Measurements from ENCODE around the gene DSC2. TPM values are rescaled to one million over a fixed set of nuclear protein-coding genes. Genes with fewer than 3 reads are reported as not detected.

The DSC2 gene
- total RNA-seq, 1 experiment from 2014 or later, result 33.4 TPM

- Histone ChIP-seq H3K27ac (ENCODE audit: low read depth, low read length) (no peak overlapping the region), H3K4me3 (replicated peaks in 1 of 2; ENCODE audit: low read depth in 1 of 2, low read length in 2 of 2) (no peak overlapping the region), H3K9me2 (ENCODE audit: insufficient read depth) (no peaks in the 10 kb centered on the region), H2AFZ (ENCODE audit: low read depth, low read length, poor library complexity, severe bottlenecking) (no peak overlapping the region), H3K36me3 (ENCODE audit: control insufficient read depth in 1 of 2, insufficient read depth in 2 of 2, low read length in 2 of 2) (peaks cover 17 to 30% of the 10 kb centered on the region in 2 experiments), H4K20me1 (ENCODE audit: insufficient read depth) (no peaks in the 10 kb centered on the region), H3K79me2 (ENCODE audit: insufficient read depth, low read length) (no peaks in the 10 kb centered on the region), H3K4me2 (ENCODE audit: low read length) (no peak overlapping the region), H3K4me1 (ENCODE audit: control insufficient read depth in 1 of 2, insufficient read depth in 2 of 2, low read length in 2 of 2) (no peaks in the 10 kb centered on the region), H3K9me3 (ENCODE audit: control insufficient read depth in 1 of 2, insufficient read depth in 1 of 2, low read depth in 1 of 2, low read length in 2 of 2) (no peaks in the 10 kb centered on the region), H3K27me3 (ENCODE audit: insufficient read depth, low read length) (no peaks in the 10 kb centered on the region), H3K9ac (ENCODE audit: low read length) (no peak overlapping the region)
- CTCF ChIA-PET, result no interaction called here
- TF ChIP-seq ZBTB33 (IDR thresholded peaks at IDR 0.05; ENCODE audit: extremely low read depth, insufficient replicate concordance, low read length) (no peak), CEBPB (IDR thresholded peaks at IDR 0.05; ENCODE audit: low read depth) (no peak), ELF1 (IDR thresholded peaks at IDR 0.05; ENCODE audit: borderline replicate concordance, low read depth) (no peak), RAD21 (IDR thresholded peaks at IDR 0.05; ENCODE audit: low read depth) (no peak), ZFX (IDR thresholded peaks at IDR 0.05) (no peak), MAX (IDR thresholded peaks at IDR 0.05) (no peak), YY1 (IDR thresholded peaks at IDR 0.05; ENCODE audit: extremely low read depth, insufficient replicate concordance, low read depth, low read length) (no peak), POLR2A (IDR thresholded peaks at IDR 0.05; ENCODE audit: borderline replicate concordance, extremely low read depth, insufficient read depth, insufficient read length) (no peak), CTCF (IDR thresholded peaks at IDR 0.05 in 2 of 3, conservative IDR thresholded peaks at IDR 0.05 in 1 of 3; ENCODE audit: borderline replicate concordance in 1 of 3, insufficient read depth in 1 of 3, low read depth in 2 of 3, low read length in 2 of 3) (no peak), SRF (IDR thresholded peaks at IDR 0.05; ENCODE audit: low read depth) (no peak), EGR1 (IDR thresholded peaks at IDR 0.05; ENCODE audit: low read depth) (no peak), FOSL1 (IDR thresholded peaks at IDR 0.05; ENCODE audit: low read depth) (no peak)
- no peak for DNase-seq (ENCODE audit: low read depth, low spot score)
- RAD21 ChIA-PET (ENCODE audit: low non-redundant PET in 1 of 2, low total read pairs in 2 of 2, uncharacterized antibody in 2 of 2, unreplicated experiment in 2 of 2), result no interaction called here
- POLR2A ChIA-PET, result no interaction called here
- BruUV-seq (replicated peaks), result no TSS peak
- no peak for ATAC-seq
- intact Hi-C loops (cut with micrococcal nuclease), result no loop called here
Measured at GRCh38 chr18:31088532-31088931, 13.7 kb downstream of the DSC2 start.
